ENCODE results near the gene NSRP1.

DNA sequence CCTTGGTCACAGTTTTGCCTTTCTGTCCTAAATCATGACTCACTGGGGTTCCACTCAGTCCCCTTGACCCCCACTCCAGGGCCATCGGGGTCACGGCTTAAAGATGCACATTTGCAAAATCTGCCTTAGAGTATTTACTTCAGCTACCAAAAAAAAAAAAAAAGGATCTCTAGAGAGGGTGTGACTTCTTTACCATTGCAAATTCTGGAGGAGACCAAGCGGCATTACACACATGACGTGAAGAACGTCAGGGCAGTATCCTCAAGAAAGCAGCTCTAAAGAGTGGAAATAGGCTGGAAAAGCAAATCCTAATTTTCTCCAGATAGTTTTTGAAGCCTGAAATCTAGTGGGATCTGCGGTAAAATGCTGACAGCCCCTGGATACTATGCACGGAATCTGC is 93.3 kb downstream of the NSRP1 start:
- TF ChIP-seq CTCF (IDR thresholded peaks at IDR 0.05; ENCODE audit: poor library complexity, severe bottlenecking) = no peak
- no peak for TF ChIP-seq EP300 (conservative IDR thresholded peaks at IDR 0.05; ENCODE audit: poor library complexity, severe bottlenecking)
- TF ChIP-seq, protein P1, sequence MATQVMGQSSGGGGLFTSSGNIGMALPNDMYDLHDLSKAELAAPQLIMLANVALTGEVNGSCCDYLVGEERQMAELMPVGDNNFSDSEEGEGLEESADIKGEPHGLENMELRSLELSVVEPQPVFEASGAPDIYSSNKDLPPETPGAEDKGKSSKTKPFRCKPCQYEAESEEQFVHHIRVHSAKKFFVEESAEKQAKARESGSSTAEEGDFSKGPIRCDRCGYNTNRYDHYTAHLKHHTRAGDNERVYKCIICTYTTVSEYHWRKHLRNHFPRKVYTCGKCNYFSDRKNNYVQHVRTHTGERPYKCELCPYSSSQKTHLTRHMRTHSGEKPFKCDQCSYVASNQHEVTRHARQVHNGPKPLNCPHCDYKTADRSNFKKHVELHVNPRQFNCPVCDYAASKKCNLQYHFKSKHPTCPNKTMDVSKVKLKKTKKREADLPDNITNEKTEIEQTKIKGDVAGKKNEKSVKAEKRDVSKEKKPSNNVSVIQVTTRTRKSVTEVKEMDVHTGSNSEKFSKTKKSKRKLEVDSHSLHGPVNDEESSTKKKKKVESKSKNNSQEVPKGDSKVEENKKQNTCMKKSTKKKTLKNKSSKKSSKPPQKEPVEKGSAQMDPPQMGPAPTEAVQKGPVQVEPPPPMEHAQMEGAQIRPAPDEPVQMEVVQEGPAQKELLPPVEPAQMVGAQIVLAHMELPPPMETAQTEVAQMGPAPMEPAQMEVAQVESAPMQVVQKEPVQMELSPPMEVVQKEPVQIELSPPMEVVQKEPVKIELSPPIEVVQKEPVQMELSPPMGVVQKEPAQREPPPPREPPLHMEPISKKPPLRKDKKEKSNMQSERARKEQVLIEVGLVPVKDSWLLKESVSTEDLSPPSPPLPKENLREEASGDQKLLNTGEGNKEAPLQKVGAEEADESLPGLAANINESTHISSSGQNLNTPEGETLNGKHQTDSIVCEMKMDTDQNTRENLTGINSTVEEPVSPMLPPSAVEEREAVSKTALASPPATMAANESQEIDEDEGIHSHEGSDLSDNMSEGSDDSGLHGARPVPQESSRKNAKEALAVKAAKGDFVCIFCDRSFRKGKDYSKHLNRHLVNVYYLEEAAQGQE (IDR thresholded peaks at IDR 0.05; ENCODE audit: borderline replicate concordance) = no peak
- no peak for TF ChIP-seq TAF1 (IDR thresholded peaks at IDR 0.05; ENCODE audit: low read depth)
- no peak for TF ChIP-seq POLR2AphosphoS5 (IDR thresholded peaks at IDR 0.05)
- no peak for TF ChIP-seq RAD21 (conservative IDR thresholded peaks at IDR 0.05)

All from neural cell (in vitro differentiated cells).